GM12878 (cell line): ENCODE measurements around the gene RUBCNL. TPM values are rescaled to one million over a fixed set of nuclear protein-coding genes. Genes with fewer than 3 reads are reported as not detected.

Experiments used
- ASH2L ChIP-seq: fragments of 300-600, 200-600 bp; sonication (generic); IDR thresholded peaks from 2 replicates; pipeline ENCODE4 v1.6.1; 2017; ENCODE audit warnings: low read depth, mild to moderate bottlenecking, borderline replicate concordance
- ATF2 ChIP-seq: IDR thresholded peaks from 2 replicates; pipeline ENCODE4 v1.6.1; 2012; ENCODE audit warnings: low read length, inconsistent platforms
- ATF7 ChIP-seq: fragments of 450-650 bp; IDR thresholded peaks from 2 replicates; pipeline ENCODE4 v1.6.1; 2016; ENCODE audit warnings: low read depth, mild to moderate bottlenecking
- CBX3 ChIP-seq: fragments of 200-600 bp; sonication (generic); IDR thresholded peaks from 2 replicates; pipeline ENCODE4 v1.6.1; 2016; ENCODE audit warnings: low read depth, borderline replicate concordance
- CEBPZ ChIP-seq: fragments of 150-350 bp; IDR thresholded peaks from 2 replicates; pipeline ENCODE4 v1.6.1; 2016; ENCODE audit warnings: low read depth, low read length
- CHD2 ChIP-seq: IDR thresholded peaks from 2 replicates; pipeline ENCODE4 v1.6.1; 2011; ENCODE audit warnings: low read depth, low read length, improper control_type of control experiment, borderline replicate concordance
- CHD4 ChIP-seq: fragments of 200-600 bp; sonication (generic); IDR thresholded peaks from 2 replicates; pipeline ENCODE4 v1.6.1; 2016; ENCODE audit warnings: mild to moderate bottlenecking
- EP300 ChIP-seq, 2 experiments: fragments of 150-350 bp in 1 of 2; IDR thresholded peaks; 2 replicates each; pipeline ENCODE4 v1.6.1; 2011 to 2012; ENCODE audit warnings: low read depth in 2 of 2, low read length in 2 of 2, borderline replicate concordance in 1 of 2, improper control_type of control experiment in 1 of 2, inconsistent platforms in 1 of 2; ENCODE audit not compliant: control insufficient read depth in 1 of 2
- LARP7 ChIP-seq: fragments of 450-650 bp; IDR thresholded peaks from 2 replicates; pipeline ENCODE4 v1.6.1; 2017; ENCODE audit warnings: mild to moderate bottlenecking
- MAX ChIP-seq: IDR thresholded peaks from 2 replicates; pipeline ENCODE4 v1.6.1; 2012; ENCODE audit warnings: low read depth, low read length, improper control_type of control experiment
- MXI1 ChIP-seq: fragments of 150-350 bp; IDR thresholded peaks from 2 replicates; pipeline ENCODE4 v1.6.1; 2011; ENCODE audit warnings: low read depth, mild to moderate bottlenecking, inconsistent platforms, low read length, improper control_type of control experiment
- POLR2A ChIP-seq: IDR thresholded peaks from 2 replicates; pipeline ENCODE4 v1.6.1; 2011; ENCODE audit warnings: low read depth, mild to moderate bottlenecking, low read length
- RAD51 ChIP-seq: fragments of 450-650 bp; IDR thresholded peaks from 2 replicates; pipeline ENCODE4 v1.6.1; 2016; ENCODE audit warnings: moderate library complexity, mild to moderate bottlenecking, inconsistent platforms
- RELB ChIP-seq: fragments of 450-650 bp; IDR thresholded peaks from 2 replicates; pipeline ENCODE4 v1.6.1; 2017; ENCODE audit warnings: low read depth, mild to moderate bottlenecking, moderate library complexity
- SIN3A ChIP-seq: IDR thresholded peaks from 2 replicates; pipeline ENCODE4 v1.6.1; 2012; ENCODE audit warnings: low read depth, low read length, improper control_type of control experiment
- SIX5 ChIP-seq: IDR thresholded peaks from 2 replicates; pipeline ENCODE4 v1.6.1; 2011; ENCODE audit warnings: mild to moderate bottlenecking, low read depth, low read length, moderate library complexity; ENCODE audit not compliant: severe bottlenecking
- SMARCA5 ChIP-seq: fragments of 450-650 bp; IDR thresholded peaks from 2 replicates; pipeline ENCODE4 v1.6.1; 2017; ENCODE audit warnings: mild to moderate bottlenecking
- SP1 ChIP-seq: IDR thresholded peaks from one replicate; pipeline ENCODE4 v1.6.1; 2011; ENCODE audit warnings: low read depth, low read length
- SREBF1 ChIP-seq: IDR thresholded peaks from 2 replicates; pipeline ENCODE4 v1.6.1; 2012; ENCODE audit warnings: mild to moderate bottlenecking, low read length
- STAT1 ChIP-seq: fragments of 450-650 bp; conservative IDR thresholded peaks from 2 replicates; pipeline ENCODE4 v1.6.1; 2014; ENCODE audit warnings: antibody characterized with exemption, mild to moderate bottlenecking
- YBX1 ChIP-seq: fragments of 450-650 bp; IDR thresholded peaks from 2 replicates; pipeline ENCODE4 v1.6.1; 2016; ENCODE audit warnings: antibody characterized with exemption
- ZNF622 ChIP-seq: fragments of 450-650 bp; IDR thresholded peaks from 2 replicates; pipeline ENCODE4 v1.6.1; 2017; ENCODE audit warnings: mild to moderate bottlenecking, inconsistent platforms
- ZNF687 ChIP-seq: fragments of 450-650 bp; IDR thresholded peaks from 2 replicates; pipeline ENCODE4 v1.6.1; 2017; ENCODE audit warnings: mild to moderate bottlenecking, moderate library complexity
- polyA plus RNA-seq, 11 experiments: library from polyadenylated mRNA; depleted of rRNA in 4 of 11; unstranded in 6 of 11; stranded (reverse) in 5 of 11; fragments of >200 nt; fragmentation: Nextera tagmentation in 4 of 11; fragmentation: Illumina TruSeq in 1 of 11; extraction: Ambion mirVana in 4 of 11; extraction: Trizol in 1 of 11; gene quantifications; 1 replicate in 1 of 11; 2 replicates in 10 of 11; pipeline versions ENCODE4 v1.2.1 to v1.2.3, GENCODE V29; 2011 to 2016; ENCODE audit warnings: inconsistent platforms in 2 of 11, missing spikeins in 2 of 11, low read depth in 1 of 11
- total RNA-seq, 4 experiments: library from RNA; depleted of rRNA in 3 of 4; stranded (reverse); fragments of >200 nt in 3 of 4; fragmentation: Illumina TruSeq in 1 of 4; extraction: Trizol in 1 of 4; gene quantifications; 2 replicates each; pipeline versions ENCODE4 v1.2.1 to v1.2.3, GENCODE V29; 2013 to 2021

Gene RUBCNL
- total and polyA plus RNA-seq, 10 of the 15 experiments (the other 5 are each of a cell fraction or from before 2014, with no cell fraction given): 0.71 to 51.9 (median 38.2) TPM

GRCh38 chr13:46380242-46380641 lies 6.8 kb downstream of the RUBCNL start (continued):
- TF ChIP-seq MAX (no peak), ASH2L (no peak), CBX3 (no peak), ATF2 (no peak; the same call in 1 of the 2 replicates), RELB (peak; percentile 85), SIX5 (no peak), EP300 (IDR thresholded peaks at IDR 0.05; ENCODE audit: borderline replicate concordance in 1 of 2, control insufficient read depth in 1 of 2, low read depth in 2 of 2, low read length in 2 of 2) (peak; percentile 53; a peak in 2 of 4 replicates), YBX1 (no peak), ZNF622 (no peak), SREBF1 (no peak), MXI1 (peak; percentile 47; the same call in 1 of the 2 replicates), SIN3A (no peak), ATF7 (peak; percentile 16; the same call in 1 of the 2 replicates), CEBPZ (no peak), SMARCA5 (no peak), CHD2 (no peak), RAD51 (no peak), POLR2A (no peak), CHD4 (no peak), LARP7 (no peak), STAT1 (no peak), SP1 (no peak), ZNF687 (no peak)
